Osteocyte (in vitro differentiated cells): ENCODE measurements around the gene CDX2. TPM values are rescaled to one million over a fixed set of nuclear protein-coding genes. Genes with fewer than 3 reads are reported as not detected.

Experiments
- DNase-seq: peaks from one replicate; pipeline ENCODE4 v3.0.0; 2021; ENCODE audit warnings: mixed read lengths; ENCODE audit not compliant: unreplicated experiment; ENCODE audit errors: extremely low spot score
- H3K27ac Mint-ChIP-seq: one replicate; pipeline ENCODE4 v1.8.0; 2021; ENCODE audit warnings: mild to moderate bottlenecking, mixed read lengths; ENCODE audit not compliant: unreplicated experiment
- H3K27me3 Mint-ChIP-seq: one replicate; pipeline ENCODE4 v1.8.0; 2021; ENCODE audit warnings: mixed read lengths; ENCODE audit not compliant: unreplicated experiment
- H3K36me3 Mint-ChIP-seq: one replicate; pipeline ENCODE4 v1.8.0; 2021; ENCODE audit warnings: mixed read lengths; ENCODE audit not compliant: unreplicated experiment
- H3K4me1 Mint-ChIP-seq: one replicate; pipeline ENCODE4 v1.8.0; 2021; ENCODE audit warnings: mixed read lengths; ENCODE audit not compliant: unreplicated experiment
- H3K4me3 Mint-ChIP-seq: one replicate; pipeline ENCODE4 v1.8.0; 2021; ENCODE audit warnings: mild to moderate bottlenecking, moderate library complexity, mixed read lengths; ENCODE audit not compliant: unreplicated experiment
- H3K9me3 Mint-ChIP-seq: one replicate; pipeline ENCODE4 v1.8.0; 2021; ENCODE audit warnings: mixed read lengths; ENCODE audit not compliant: unreplicated experiment
- total RNA-seq: library from RNA; stranded (reverse); gene quantifications from 2 replicates; pipeline ENCODE4 v1.2.1, GENCODE V29; 2021
- TF ChIP-seq, protein P1 (sequence below): fragments of 200-600 bp; sonication (generic); IDR thresholded peaks from 2 replicates; pipeline ENCODE4 v1.5.0; 2021; ENCODE audit warnings: antibody characterized with exemption, mild to moderate bottlenecking, moderate library complexity

The CDX2 gene
- total RNA-seq, 1 donor from 2014 or later, result not detected

GRCh38 chr13:27911521-27911920 lies 57.6 kb downstream of the CDX2 start:
- no peaks in the 10 kb centered on the region for H3K4me1 Mint-ChIP-seq
- no peaks in the 10 kb centered on the region for H3K36me3 Mint-ChIP-seq
- H3K9me3 Mint-ChIP-seq, result no peaks in the 10 kb centered on the region
- TF ChIP-seq, protein P1, sequence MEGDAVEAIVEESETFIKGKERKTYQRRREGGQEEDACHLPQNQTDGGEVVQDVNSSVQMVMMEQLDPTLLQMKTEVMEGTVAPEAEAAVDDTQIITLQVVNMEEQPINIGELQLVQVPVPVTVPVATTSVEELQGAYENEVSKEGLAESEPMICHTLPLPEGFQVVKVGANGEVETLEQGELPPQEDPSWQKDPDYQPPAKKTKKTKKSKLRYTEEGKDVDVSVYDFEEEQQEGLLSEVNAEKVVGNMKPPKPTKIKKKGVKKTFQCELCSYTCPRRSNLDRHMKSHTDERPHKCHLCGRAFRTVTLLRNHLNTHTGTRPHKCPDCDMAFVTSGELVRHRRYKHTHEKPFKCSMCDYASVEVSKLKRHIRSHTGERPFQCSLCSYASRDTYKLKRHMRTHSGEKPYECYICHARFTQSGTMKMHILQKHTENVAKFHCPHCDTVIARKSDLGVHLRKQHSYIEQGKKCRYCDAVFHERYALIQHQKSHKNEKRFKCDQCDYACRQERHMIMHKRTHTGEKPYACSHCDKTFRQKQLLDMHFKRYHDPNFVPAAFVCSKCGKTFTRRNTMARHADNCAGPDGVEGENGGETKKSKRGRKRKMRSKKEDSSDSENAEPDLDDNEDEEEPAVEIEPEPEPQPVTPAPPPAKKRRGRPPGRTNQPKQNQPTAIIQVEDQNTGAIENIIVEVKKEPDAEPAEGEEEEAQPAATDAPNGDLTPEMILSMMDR, result no peak
- H3K4me3 Mint-ChIP-seq, result no peak overlapping the region
- H3K27me3 Mint-ChIP-seq, result peaks cover 72% of the 10 kb centered on the region
- no peak for DNase-seq
- H3K27ac Mint-ChIP-seq, result no peak overlapping the region

Other genes with a start within 250 kb of the CDX2 start
- gene GSX1, start 176.8 kb downstream of the CDX2 start, total RNA-seq, result not detected in 2 replicates
- not detected in 2 replicates for gene PDX1, start 49.3 kb downstream of the CDX2 start, total RNA-seq
- gene URAD, start 19.4 kb upstream of the CDX2 start, total RNA-seq, result not detected in 2 replicates
- not detected in 2 replicates for gene FLT3, start 131.3 kb upstream of the CDX2 start, total RNA-seq
- gene PAN3, start 169.2 kb upstream of the CDX2 start, total RNA-seq, result 32.7 and 35.1 TPM in 2 replicates